Central memory CD8-positive, alpha-beta T cell (primary cell): ENCODE data around the gene RARG.
A peak's percentile ranks its signal among the peaks of the same experiment; 100 is the strongest.

Experiments
- ATAC-seq: fragments of 150-1000 bp; cut with Tn5 transposase; replicated peaks from 2 replicates; pipeline ENCODE4 v1.10.0; 2022; ENCODE audit warnings: mild to moderate bottlenecking, moderate FRiP score, moderate number of reproducible peaks; ENCODE audit not compliant: poor library complexity, severe bottlenecking; ENCODE audit errors: extremely low read depth
- DNase-seq, 2 donors: peaks; one replicate each; pipeline ENCODE4 v3.0.0; 2021; ENCODE audit warnings: low spot score in 2 of 2
- H3K27ac Mint-ChIP-seq: one replicate; pipeline ENCODE4 v1.8.0; 2022; ENCODE audit warnings: low read depth, mild to moderate bottlenecking, moderate library complexity, mixed read lengths
- H3K27me3 Mint-ChIP-seq: one replicate; pipeline ENCODE4 v1.8.0; 2022; ENCODE audit warnings: mixed read lengths
- H3K36me3 Mint-ChIP-seq: one replicate; pipeline ENCODE4 v1.8.0; 2022; ENCODE audit warnings: mild to moderate bottlenecking, moderate library complexity, mixed read lengths; ENCODE audit not compliant: insufficient read depth
- H3K4me1 Mint-ChIP-seq: one replicate; pipeline ENCODE4 v1.8.0; 2022; ENCODE audit warnings: mixed read lengths
- H3K4me3 Mint-ChIP-seq: one replicate; pipeline ENCODE4 v1.8.0; 2022; ENCODE audit warnings: mild to moderate bottlenecking, moderate library complexity, mixed read lengths
- H3K9me3 Mint-ChIP-seq: one replicate; pipeline ENCODE4 v1.8.0; 2022; ENCODE audit warnings: mixed read lengths

Gene RARG

DNA sequence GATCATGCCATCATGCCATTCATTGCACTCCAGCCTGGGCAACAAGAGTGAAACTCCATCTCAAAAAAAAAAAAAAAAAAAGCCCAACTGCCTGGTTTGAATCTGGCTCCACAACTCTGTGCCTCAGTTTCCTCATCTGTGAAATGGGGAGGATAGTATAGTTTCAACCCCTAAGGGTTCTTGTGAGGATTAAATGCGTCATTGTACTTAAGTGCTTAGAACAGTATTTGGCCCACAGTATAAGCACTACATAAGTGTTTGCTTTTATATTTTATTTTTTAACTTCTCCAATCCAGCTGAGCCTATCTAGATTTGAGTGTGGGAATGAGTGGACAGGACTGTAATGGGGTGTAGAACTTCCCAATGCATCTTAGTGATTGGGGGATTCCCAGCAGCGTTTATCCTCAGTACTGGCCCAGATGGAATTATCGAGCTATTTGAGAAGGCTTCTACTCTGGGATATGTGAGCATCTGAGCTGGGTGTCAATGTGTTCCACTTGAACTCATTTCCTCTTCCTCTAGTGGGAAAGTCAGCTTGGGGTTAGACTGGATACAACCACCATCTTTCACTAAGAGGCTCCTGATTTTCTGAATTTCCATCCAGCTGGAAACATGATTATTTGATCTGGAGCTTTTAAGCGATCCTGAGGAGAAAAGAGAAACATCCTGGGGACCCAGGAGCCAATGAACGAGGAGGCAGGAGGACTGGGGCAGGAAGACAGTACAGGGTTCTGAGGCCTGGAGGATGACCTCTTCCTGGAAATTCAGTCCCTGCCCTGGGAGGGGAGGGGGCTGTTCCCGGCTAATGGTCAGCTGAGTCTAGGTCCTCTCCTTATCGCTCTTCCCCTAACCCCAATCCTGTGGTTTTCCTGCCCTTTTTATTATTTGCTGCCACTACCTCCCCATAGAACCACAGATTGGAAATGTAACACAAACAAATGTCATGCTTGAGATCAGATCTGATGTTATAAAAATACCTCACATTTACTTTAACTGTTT, 26.8 kb upstream of the RARG start:
- H3K36me3 Mint-ChIP-seq: peaks cover 2% of the 10 kb centered on the region
- ATAC-seq (no peak), DNase-seq (no peak)
- H3K9me3 Mint-ChIP-seq: no peaks in the 10 kb centered on the region
- H3K27me3 Mint-ChIP-seq: no peaks in the 10 kb centered on the region
- H3K27ac Mint-ChIP-seq: no peak overlapping the region
- H3K4me3 Mint-ChIP-seq: no peak overlapping the region
- peaks cover 1% of the 10 kb centered on the region for H3K4me1 Mint-ChIP-seq

DNA sequence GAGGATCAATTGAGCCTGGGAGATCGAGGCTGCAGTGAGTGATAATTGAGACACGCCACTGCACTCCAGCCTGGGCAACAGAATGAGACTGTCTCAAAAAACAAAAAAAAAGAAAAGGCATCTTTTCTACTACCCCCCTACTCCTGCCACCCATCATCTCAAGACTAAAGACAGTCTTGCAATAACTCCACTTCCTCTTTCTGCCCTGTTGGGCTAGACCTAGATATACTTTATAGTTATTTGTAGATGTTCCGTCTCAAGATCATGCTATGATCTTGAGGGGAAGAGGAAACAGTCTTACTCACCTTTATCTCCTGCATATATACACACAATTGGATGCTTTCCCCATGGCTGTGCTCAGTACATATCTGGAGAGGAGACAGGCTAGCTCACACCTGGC, 24.0 kb upstream of the RARG start:
- peaks cover 22% of the 10 kb centered on the region for H3K4me1 Mint-ChIP-seq
- peaks cover 6% of the 10 kb centered on the region for H3K36me3 Mint-ChIP-seq
- no peak for DNase-seq
- ATAC-seq: no peak
- peak overlapping the region; percentile 29 for H3K27ac Mint-ChIP-seq
- no peaks in the 10 kb centered on the region for H3K9me3 Mint-ChIP-seq
- no peak overlapping the region for H3K4me3 Mint-ChIP-seq
- no peaks in the 10 kb centered on the region for H3K27me3 Mint-ChIP-seq

DNA sequence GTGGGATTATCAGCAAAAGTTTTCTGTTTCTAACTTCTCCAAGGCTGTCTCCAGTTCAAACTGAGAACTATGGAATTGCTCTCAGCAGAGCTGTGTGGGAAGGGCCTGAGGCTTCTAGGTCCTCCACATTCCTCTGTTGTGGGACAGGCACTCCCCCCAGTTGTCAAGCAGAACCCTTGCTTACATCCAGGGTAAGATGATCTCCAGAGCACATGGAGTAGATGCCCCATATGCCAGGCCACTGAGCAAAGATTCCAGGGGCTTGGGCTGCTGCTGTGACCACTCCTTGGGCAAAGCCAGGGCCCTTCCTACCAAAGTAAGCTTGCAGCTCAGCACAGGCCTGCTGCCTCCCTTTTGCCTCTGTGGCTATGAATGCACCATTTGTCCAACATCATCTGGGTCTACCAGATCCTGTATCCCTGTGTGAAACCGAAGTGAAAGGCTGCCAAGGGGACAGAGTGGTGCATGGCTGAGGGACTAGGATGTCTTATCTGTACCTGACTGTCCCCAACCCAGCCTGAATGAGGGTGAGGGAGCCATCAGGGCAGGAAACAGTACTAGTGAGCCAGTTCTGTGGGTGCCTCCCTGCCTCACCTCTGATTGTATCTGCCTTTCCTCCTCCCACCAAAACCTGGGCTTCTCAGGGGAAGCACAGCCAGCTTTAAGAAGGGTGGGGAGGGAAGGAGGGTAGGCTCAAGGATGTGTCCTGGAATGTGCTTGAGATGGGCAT, 23.0 kb upstream of the RARG start:
- peaks cover 6% of the 10 kb centered on the region for H3K36me3 Mint-ChIP-seq
- H3K4me1 Mint-ChIP-seq: peaks cover 24% of the 10 kb centered on the region
- H3K4me3 Mint-ChIP-seq: no peak overlapping the region
- no peak for DNase-seq
- peak overlapping the region; percentile 29 for H3K27ac Mint-ChIP-seq
- H3K9me3 Mint-ChIP-seq: no peaks in the 10 kb centered on the region
- no peaks in the 10 kb centered on the region for H3K27me3 Mint-ChIP-seq
- ATAC-seq: no peak

DNA sequence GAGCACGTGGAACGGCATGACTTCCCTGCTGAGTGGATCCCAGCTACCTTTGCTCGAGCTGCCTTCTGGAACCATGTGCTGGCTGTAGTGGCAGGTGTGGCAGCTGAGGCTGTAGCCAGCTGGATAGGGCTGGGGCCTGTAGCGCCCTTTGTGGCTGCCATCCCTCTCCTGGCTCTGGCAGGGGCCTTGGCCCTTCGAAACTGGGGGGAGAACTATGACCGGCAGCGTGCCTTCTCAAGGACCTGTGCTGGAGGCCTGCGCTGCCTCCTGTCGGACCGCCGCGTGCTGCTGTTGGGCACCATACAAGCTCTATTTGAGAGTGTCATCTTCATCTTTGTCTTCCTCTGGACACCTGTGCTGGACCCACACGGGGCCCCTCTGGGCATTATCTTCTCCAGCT, 21.3 kb upstream of the RARG start:
- ATAC-seq: no peak
- Mint-ChIP-seq H3K36me3 (peaks cover 6% of the 10 kb centered on the region), H3K27ac (peak overlapping the region; percentile 87), H3K4me3 (peak overlapping the region; percentile 93), H3K27me3 (no peaks in the 10 kb centered on the region), H3K9me3 (no peaks in the 10 kb centered on the region), H3K4me1 (peaks cover 24% of the 10 kb centered on the region)
- no peak for DNase-seq

DNA sequence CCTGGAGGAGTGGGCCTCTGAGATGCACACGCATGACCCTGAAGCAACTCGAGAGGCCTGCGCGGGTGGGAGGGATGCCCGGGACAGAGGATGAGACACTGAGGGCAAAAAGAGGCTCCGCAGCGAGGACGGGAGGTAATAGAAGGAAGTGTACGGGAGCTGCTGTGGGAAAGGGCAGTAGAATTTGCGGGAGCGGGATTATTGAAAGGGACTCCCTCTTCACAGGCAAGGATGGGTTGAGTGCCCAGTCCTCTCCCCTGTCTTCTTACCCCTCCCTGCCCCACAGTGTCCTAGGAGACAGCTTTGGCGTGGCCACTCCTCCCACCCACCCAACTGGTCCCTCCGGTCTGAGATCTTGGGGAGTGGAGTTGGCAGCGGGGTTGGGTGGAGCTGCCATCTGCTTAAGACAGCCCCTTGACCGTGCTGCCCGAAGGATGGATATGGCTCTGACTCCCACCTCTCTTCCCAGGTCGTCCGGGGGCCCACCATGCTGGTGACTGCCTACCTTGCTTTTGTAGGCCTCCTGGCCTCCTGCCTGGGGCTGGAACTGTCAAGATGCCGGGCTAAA, 20.4 kb upstream of the RARG start:
- Mint-ChIP-seq H3K4me1 (peaks cover 24% of the 10 kb centered on the region), H3K36me3 (peaks cover 6% of the 10 kb centered on the region), H3K9me3 (no peaks in the 10 kb centered on the region), H3K27ac (peak overlapping the region; percentile 87), H3K27me3 (no peaks in the 10 kb centered on the region), H3K4me3 (peak overlapping the region; percentile 93)
- no peak for ATAC-seq
- no peak for DNase-seq

DNA sequence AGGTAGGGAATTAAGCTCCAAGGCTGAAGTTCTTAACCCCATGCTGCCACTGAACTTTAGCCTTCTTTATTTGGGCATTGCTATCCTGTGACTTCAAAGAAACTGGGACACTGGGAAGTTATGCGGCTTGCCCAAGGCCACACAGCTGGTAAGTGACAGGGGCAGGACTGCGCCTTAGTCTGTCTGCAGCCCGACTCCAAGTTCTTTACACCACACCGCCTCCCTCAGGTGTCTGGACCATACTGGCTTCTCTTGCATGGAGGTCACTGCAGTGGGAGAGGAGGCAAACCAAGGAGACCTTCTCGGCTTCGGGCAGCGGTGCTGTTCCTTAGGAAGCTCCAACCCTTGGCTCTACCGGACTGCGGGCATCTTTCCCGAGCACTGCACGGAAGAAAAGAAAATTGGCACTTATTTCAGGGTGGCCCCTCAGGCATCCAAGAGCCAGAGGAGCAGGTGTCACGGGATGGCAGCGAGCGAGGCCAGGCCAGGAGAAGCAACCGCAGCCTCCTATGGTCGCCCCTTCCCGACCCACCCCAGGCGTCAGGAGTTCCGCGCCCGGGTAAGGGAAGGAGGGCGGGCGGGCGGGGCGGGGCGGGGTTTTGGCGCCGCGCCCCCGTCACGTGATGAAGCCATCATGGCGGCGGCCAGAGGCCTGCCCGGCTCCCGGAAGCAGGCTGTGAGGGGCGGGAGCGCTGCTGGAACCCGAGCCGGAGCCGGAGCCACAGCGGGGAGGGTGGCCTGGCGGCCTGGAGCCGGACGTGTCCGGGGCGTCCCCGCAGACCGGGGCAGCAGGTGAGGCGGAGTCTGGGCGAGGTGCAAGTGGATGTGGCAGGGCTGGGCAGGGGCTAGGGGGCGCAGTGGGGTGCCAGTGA, 19.7 kb upstream of the RARG start:
- Mint-ChIP-seq H3K36me3 (peaks cover 7% of the 10 kb centered on the region), H3K4me3 (peak overlapping the region; percentile 93), H3K27ac (peak overlapping the region; percentile 87), H3K9me3 (no peaks in the 10 kb centered on the region), H3K27me3 (no peaks in the 10 kb centered on the region), H3K4me1 (peaks cover 24% of the 10 kb centered on the region)
- ATAC-seq (peak; percentile 87), DNase-seq (peak; percentile 40 to 51)

DNA sequence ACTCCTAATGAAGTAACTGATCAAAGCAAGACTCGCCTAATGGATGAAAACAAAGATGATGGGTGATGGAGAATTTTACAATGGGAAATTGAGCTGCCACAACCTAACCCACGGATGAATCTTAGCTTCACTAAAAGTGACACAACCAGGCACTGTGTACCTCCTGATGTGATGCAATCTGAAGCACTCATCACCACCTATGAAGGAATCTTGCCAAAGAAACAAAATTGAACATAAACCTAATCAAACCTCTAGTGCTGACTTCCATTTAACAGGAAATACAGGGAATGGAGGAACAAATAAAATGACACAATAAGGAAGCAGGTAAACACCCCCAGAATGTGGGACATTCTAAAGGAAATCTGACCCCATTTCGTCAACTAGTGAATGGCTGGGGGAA, 13.3 kb upstream of the RARG start:
- Mint-ChIP-seq H3K4me1 (no peaks in the 10 kb centered on the region), H3K4me3 (no peak overlapping the region), H3K27ac (no peak overlapping the region), H3K9me3 (no peaks in the 10 kb centered on the region), H3K36me3 (peaks cover 2% of the 10 kb centered on the region), H3K27me3 (peaks cover 44% of the 10 kb centered on the region)
- ATAC-seq: no peak
- DNase-seq: no peak

DNA sequence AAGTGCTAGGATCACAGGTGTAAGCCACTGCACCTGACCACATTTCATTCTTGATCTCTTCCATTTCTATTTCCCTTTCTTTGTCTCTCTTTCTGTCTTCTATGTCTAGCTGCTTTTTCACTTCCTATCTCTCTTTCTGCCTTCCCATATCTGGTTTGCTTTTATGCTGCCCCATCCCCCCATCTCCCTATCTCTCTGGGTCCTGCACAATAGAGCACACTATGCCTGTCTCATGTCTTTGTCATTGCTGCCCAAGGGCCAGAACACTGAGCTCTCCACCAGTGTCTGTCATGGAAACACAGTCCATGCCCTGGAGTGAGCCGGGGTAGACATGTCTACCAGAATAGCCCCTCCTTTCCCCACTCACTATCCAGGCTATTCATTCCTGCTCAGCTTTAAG, 12.3 kb upstream of the RARG start:
- Mint-ChIP-seq H3K36me3 (peaks cover 2% of the 10 kb centered on the region), H3K27me3 (peaks cover 44% of the 10 kb centered on the region), H3K27ac (no peak overlapping the region), H3K9me3 (no peaks in the 10 kb centered on the region), H3K4me1 (no peaks in the 10 kb centered on the region), H3K4me3 (no peak overlapping the region)
- DNase-seq: no peak
- ATAC-seq: no peak

DNA sequence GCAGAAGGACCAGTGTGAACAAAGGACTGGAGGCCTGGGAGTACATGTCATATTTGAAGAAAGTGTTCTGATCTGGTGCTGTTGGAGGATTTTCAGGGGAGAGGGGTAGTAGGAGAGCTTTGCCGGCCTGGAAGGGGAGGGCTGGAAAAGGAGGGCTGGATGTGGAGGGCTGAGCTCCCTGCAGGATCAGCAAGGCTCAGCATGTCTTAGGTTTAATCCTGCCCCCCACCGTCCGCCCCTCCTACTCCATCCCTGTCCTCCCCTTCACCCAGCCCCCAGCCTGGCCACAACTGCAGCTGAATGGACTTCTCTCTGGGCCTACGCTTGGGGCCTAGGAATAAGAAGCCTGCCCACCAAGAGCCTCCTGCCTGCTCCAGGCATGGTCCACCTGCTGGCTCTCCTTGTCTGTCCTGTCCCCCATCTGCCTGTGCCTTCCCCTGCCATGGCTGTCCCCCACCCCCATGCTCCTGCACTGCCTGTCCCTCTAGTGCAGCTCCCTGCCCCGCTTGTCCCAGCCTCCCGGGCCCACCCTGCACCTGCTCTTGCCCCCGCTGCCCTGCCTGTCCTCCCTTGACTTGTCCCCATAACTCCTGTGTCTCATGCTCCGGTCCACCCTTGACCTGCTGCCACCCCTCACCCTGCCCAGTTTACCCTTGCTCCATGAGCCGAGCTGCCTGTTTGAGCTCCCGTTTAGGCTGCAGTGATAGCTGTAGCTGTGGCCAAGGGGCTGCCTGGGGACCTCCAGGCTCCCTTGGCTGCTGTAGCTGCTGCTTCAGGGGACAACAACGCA, 9.8 kb upstream of the RARG start:
- H3K4me1 Mint-ChIP-seq: peaks cover 7% of the 10 kb centered on the region
- H3K36me3 Mint-ChIP-seq: peaks cover under 1% of the 10 kb centered on the region
- ATAC-seq (no peak), DNase-seq (no peak)
- H3K27me3 Mint-ChIP-seq: peaks cover 44% of the 10 kb centered on the region
- H3K9me3 Mint-ChIP-seq: no peaks in the 10 kb centered on the region
- H3K4me3 Mint-ChIP-seq: no peak overlapping the region
- no peak overlapping the region for H3K27ac Mint-ChIP-seq

DNA sequence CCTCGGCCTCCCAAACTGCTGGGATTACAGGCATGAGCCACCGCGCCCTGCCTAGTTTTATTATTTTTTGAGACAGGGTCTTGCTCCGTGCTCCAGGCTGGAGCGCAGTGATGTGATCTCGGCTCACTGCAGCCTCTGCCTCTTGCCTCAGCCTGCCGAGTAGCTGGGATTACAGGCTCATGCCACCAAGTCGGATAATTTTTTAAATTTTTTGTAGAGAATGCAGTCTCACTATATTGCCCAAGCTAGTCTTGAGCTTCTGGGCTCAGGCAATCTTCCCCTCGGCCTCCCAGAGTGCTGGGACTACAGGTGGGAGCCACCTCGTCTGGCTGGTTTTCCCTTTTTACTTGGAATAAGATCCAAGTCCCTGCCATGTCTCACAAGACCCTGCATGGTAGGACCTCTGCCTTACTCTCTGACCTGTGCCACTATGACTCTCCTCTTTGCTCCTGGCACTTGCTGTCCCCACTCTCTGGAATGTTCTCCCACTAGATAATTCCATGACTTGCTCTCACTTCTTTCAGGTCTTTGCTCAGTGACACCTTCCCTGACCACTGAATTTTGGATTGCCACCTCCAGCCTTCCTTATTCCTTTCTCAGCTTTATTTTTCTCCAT, 7.7 kb upstream of the RARG start:
- H3K9me3 Mint-ChIP-seq: no peaks in the 10 kb centered on the region
- DNase-seq (no peak), ATAC-seq (no peak)
- peaks cover 33% of the 10 kb centered on the region for H3K27me3 Mint-ChIP-seq
- H3K27ac Mint-ChIP-seq: no peak overlapping the region
- no peak overlapping the region for H3K4me3 Mint-ChIP-seq
- no peaks in the 10 kb centered on the region for H3K36me3 Mint-ChIP-seq
- H3K4me1 Mint-ChIP-seq: peaks cover 24% of the 10 kb centered on the region

DNA sequence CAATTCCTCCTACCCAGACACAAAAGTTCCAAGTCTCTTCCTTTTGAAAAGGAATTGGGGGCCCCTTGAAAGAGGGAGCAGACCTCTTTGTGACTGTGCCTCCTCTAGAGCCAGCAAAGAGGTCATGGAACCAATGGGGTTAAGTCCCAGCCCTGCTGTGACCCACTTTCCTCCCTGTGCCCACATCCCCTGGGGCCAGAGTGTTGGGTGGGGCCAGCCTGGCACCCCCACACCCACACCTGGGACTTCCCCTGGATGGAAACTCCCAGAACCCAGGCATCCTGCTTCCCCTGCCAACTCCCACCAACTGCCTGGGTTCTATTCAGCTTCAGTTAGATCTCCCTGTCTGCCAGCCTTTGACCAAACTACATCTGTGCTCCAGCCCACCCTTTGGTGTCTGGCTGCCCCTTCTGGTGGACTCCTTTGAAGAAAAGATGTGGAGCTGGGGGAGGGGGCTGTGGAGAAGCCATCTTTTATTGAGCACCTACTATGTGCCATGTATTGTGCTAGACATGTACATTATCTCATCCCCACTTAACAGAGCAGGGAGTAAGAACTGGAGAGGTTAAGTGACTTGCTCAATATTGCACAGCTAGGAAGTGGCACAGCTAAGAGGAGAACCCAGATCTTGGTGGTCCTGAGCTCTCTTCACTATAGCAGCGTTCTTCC, 4.6 kb upstream of the RARG start:
- DNase-seq (peak in 1 of 2 donors; percentile 46), ATAC-seq (peak; percentile 69)
- peaks cover 10% of the 10 kb centered on the region for H3K36me3 Mint-ChIP-seq
- H3K4me3 Mint-ChIP-seq: peak overlapping the region; percentile 50
- H3K27me3 Mint-ChIP-seq: peaks cover under 1% of the 10 kb centered on the region
- no peaks in the 10 kb centered on the region for H3K9me3 Mint-ChIP-seq
- H3K4me1 Mint-ChIP-seq: peaks cover 44% of the 10 kb centered on the region
- peak overlapping the region; percentile 33 for H3K27ac Mint-ChIP-seq
